Cardiac muscle cell (in vitro differentiated cells and primary cell): ENCODE measurements around the gene SRI. TPM values are rescaled to one million over a fixed set of nuclear protein-coding genes. Genes with fewer than 3 reads are reported as not detected.

Source experiments
- DNase-seq, 2 donors: peaks; one replicate each; pipeline versions ENCODE4 v3.0.0 to v3.0.0-alpha.2; 2010 to 2017; ENCODE audit warnings: low read depth in 1 of 2, low spot score in 1 of 2
- H3K27ac ChIP-seq: fragments of 200-600 bp; sonication (generic); 2 replicates; pipeline ENCODE4 v1.5.1; 2016
- H3K27me3 ChIP-seq: fragments of 200-600 bp; sonication (generic); 2 replicates; pipeline ENCODE4 v1.6.0; 2016; ENCODE audit warnings: control low read depth
- H3K36me3 ChIP-seq: fragments of 200-600 bp; sonication (generic); 2 replicates; pipeline ENCODE4 v1.5.1; 2016; ENCODE audit warnings: control low read depth
- H3K4me1 ChIP-seq: fragments of 200-600 bp; sonication (generic); 2 replicates; pipeline ENCODE4 v1.8.1; 2017; ENCODE audit warnings: low read depth, mild to moderate bottlenecking, mixed run types
- H3K4me3 ChIP-seq: fragments of 200-600 bp; sonication (generic); 2 replicates; pipeline ENCODE4 v1.5.1; 2016; ENCODE audit warnings: mild to moderate bottlenecking
- H3K9me3 ChIP-seq: fragments of 200-600 bp; sonication (generic); 2 replicates; pipeline ENCODE4 v1.5.1; 2017; ENCODE audit warnings: low read depth, mild to moderate bottlenecking, control low read depth
- CTCF ChIP-seq: IDR thresholded peaks from 2 replicates; pipeline ENCODE4 v1.5.1; 2012; ENCODE audit warnings: low read depth, mild to moderate bottlenecking, low read length
- polyA plus RNA-seq: library from polyadenylated mRNA; unstranded; fragments of >200 nt; fragmentation: Nextera tagmentation; extraction: Ambion mirVana; gene quantifications from 2 replicates; pipeline ENCODE4 v1.2.1, GENCODE V29; 2016
- total RNA-seq: library from RNA; depleted of rRNA; stranded (reverse); fragments of >200 nt; gene quantifications from 2 replicates; pipeline ENCODE4 v1.2.3, GENCODE V29; 2016

SRI gene
- total and polyA plus RNA-seq, 2 experiments from 2014 or later = 115 to 348 TPM

- Histone ChIP-seq H3K27ac (no peak overlapping the region), H3K4me3 (no peak overlapping the region), H3K4me1 (no peaks in the 10 kb centered on the region), H3K27me3 (no peaks in the 10 kb centered on the region), H3K36me3 (peaks cover 24% of the 10 kb centered on the region), H3K9me3 (no peaks in the 10 kb centered on the region)
- no peak for DNase-seq
- TF ChIP-seq CTCF = no peak
These were observed 19.6 kb downstream of the SRI start for GRCh38 chr7:88200261-88200660.

- H3K27me3 ChIP-seq = no peaks in the 10 kb centered on the region
- no peaks in the 10 kb centered on the region for H3K4me1 ChIP-seq
- H3K36me3 ChIP-seq = no peaks in the 10 kb centered on the region
- H3K4me3 ChIP-seq = no peak overlapping the region
- no peak for DNase-seq
- H3K9me3 ChIP-seq = no peaks in the 10 kb centered on the region
- H3K27ac ChIP-seq = no peak overlapping the region
- no peak for TF ChIP-seq CTCF
These were observed 27.9 kb downstream of the SRI start for GRCh38 chr7:88191911-88192310.

- no peaks in the 10 kb centered on the region for H3K4me1 ChIP-seq
- no peaks in the 10 kb centered on the region for H3K36me3 ChIP-seq
- no peaks in the 10 kb centered on the region for H3K27me3 ChIP-seq
- DNase-seq = no peak
- no peak overlapping the region for H3K4me3 ChIP-seq
- H3K9me3 ChIP-seq = no peaks in the 10 kb centered on the region
- no peak overlapping the region for H3K27ac ChIP-seq
- no peak for TF ChIP-seq CTCF
These were observed 34.2 kb downstream of the SRI start for GRCh38 chr7:88185650-88186049.

DNA sequence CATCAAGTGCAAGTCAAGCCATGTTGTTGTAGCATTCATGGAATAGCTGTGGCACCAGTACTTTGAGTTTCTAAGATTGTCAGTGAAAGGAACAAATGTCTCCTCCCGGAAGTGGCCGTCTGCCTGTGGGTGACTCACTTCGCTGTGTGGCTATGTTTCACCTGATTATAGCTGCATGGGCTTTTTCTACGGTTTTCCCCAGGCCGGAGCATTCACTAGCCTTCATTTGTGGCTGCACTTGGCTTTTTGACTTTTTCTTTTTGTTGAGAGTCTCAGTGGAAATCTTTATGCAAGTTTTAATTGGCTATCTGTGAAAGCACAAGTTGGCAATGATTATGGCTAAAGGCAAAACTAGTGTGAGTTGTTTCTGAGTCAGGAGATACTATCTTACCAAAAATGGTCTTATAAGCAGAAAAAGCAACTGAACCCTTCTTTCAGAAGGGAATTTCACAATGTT lies 35.0 kb downstream of the SRI start:
- no peaks in the 10 kb centered on the region for H3K4me1 ChIP-seq
- no peaks in the 10 kb centered on the region for H3K27me3 ChIP-seq
- no peaks in the 10 kb centered on the region for H3K36me3 ChIP-seq
- peak in 1 of 2 donors; percentile 41 for DNase-seq
- H3K27ac ChIP-seq = no peak overlapping the region
- no peaks in the 10 kb centered on the region for H3K9me3 ChIP-seq
- H3K4me3 ChIP-seq = no peak overlapping the region
- TF ChIP-seq CTCF = no peak

- H3K9me3 ChIP-seq = no peaks in the 10 kb centered on the region
- no peak overlapping the region for H3K4me3 ChIP-seq
- no peaks in the 10 kb centered on the region for H3K4me1 ChIP-seq
- no peak for DNase-seq
- no peaks in the 10 kb centered on the region for H3K27me3 ChIP-seq
- no peaks in the 10 kb centered on the region for H3K36me3 ChIP-seq
- TF ChIP-seq CTCF = no peak
- H3K27ac ChIP-seq = no peak overlapping the region
These were observed 36.8 kb downstream of the SRI start for GRCh38 chr7:88183051-88183450.

- no peak overlapping the region for H3K27ac ChIP-seq
- no peaks in the 10 kb centered on the region for H3K9me3 ChIP-seq
- H3K4me1 ChIP-seq = no peaks in the 10 kb centered on the region
- H3K36me3 ChIP-seq = no peaks in the 10 kb centered on the region
- no peak for TF ChIP-seq CTCF
- DNase-seq = no peak
- H3K4me3 ChIP-seq = no peak overlapping the region
- no peaks in the 10 kb centered on the region for H3K27me3 ChIP-seq
These were observed 43.6 kb downstream of the SRI start for GRCh38 chr7:88176190-88176589.
